Fibroblast of lung (primary cell): ENCODE data around the gene ZNF827. TPM values are rescaled to one million over a fixed set of nuclear protein-coding genes. Genes with fewer than 3 reads are reported as not detected.

Source experiments
- DNase-seq, 2 donors: peaks; one replicate each; pipeline versions ENCODE4 v3.0.0 to v3.0.0-alpha.2; 2010; ENCODE audit warnings: low read depth in 2 of 2
- H2AFZ ChIP-seq: 2 replicates; pipeline ENCODE4 v1.5.1; 2012; ENCODE audit warnings: low read length, control low read depth, inconsistent platforms
- H3K27ac ChIP-seq: 2 replicates; pipeline ENCODE4 v1.5.1; 2011; ENCODE audit warnings: low read length, control low read depth; ENCODE audit not compliant: insufficient read depth
- H3K27me3 ChIP-seq: 2 replicates; pipeline ENCODE4 v1.5.1; 2011; ENCODE audit warnings: mild to moderate bottlenecking, low read length; ENCODE audit not compliant: control insufficient read depth, insufficient read depth
- H3K36me3 ChIP-seq: 2 replicates; pipeline ENCODE4 v1.5.1; 2011; ENCODE audit warnings: low read length; ENCODE audit not compliant: control insufficient read depth, insufficient read depth
- H3K4me1 ChIP-seq: 2 replicates; pipeline ENCODE4 v1.5.1; 2011; ENCODE audit warnings: low read length; ENCODE audit not compliant: control insufficient read depth, insufficient read depth; ENCODE audit errors: extremely low read depth
- H3K4me2 ChIP-seq: 2 replicates; pipeline ENCODE4 v1.5.1; 2011; ENCODE audit warnings: low read length, control low read depth; ENCODE audit not compliant: insufficient read depth; ENCODE audit errors: extremely low read depth
- H3K4me3 ChIP-seq, 4 experiments: fragments of 200-600 bp in 1 of 4; sonication (generic) in 1 of 4; replicated peaks in 1 of 4; 2 replicates each; pipeline ENCODE4 v1.5.1; 2011 to 2016; ENCODE audit warnings: low read length in 4 of 4, low read depth in 3 of 4, mild to moderate bottlenecking in 3 of 4, control low read depth in 2 of 4, inconsistent platforms in 1 of 4, mixed read lengths in 1 of 4; ENCODE audit not compliant: insufficient read depth in 1 of 4; ENCODE audit errors: control extremely low read depth in 1 of 4
- H3K79me2 ChIP-seq: 2 replicates; pipeline ENCODE4 v1.5.1; 2012; ENCODE audit warnings: mild to moderate bottlenecking, low read length, inconsistent platforms; ENCODE audit not compliant: control insufficient read depth, insufficient read depth
- H3K9ac ChIP-seq: 2 replicates; pipeline ENCODE4 v1.5.1; 2011; ENCODE audit warnings: mild to moderate bottlenecking, low read length, control low read depth; ENCODE audit not compliant: insufficient read depth
- H3K9me3 ChIP-seq: 2 replicates; pipeline ENCODE4 v1.5.1; 2012; ENCODE audit warnings: low read depth, low read length; ENCODE audit not compliant: control insufficient read depth, insufficient read depth
- H4K20me1 ChIP-seq: 2 replicates; pipeline ENCODE4 v1.5.1; 2011; ENCODE audit warnings: low read length; ENCODE audit not compliant: control insufficient read depth, insufficient read depth; ENCODE audit errors: extremely low read depth
- EZH2 ChIP-seq: IDR thresholded peaks from 2 replicates; pipeline ENCODE4 v1.5.1; 2012; ENCODE audit warnings: low read length, control low read depth, mild to moderate bottlenecking; ENCODE audit errors: missing control alignments
- polyA plus RNA-seq, 2 donors: library from polyadenylated mRNA; depleted of rRNA in 1 of 2; stranded (reverse) in 1 of 2; unstranded in 1 of 2; fragments of >200 nt; gene quantifications; 2 replicates each; pipeline ENCODE4 v1.2.1, GENCODE V29; 2011 to 2012; ENCODE audit warnings: missing spikeins in 1 of 2
- total RNA-seq: library from RNA; depleted of rRNA; stranded (reverse); fragments of >200 nt; gene quantifications from 2 replicates; pipeline ENCODE4 v1.2.1, GENCODE V29; 2014
- TF ChIP-seq, protein P1 (sequence below), 2 donors: IDR thresholded peaks in 1 of 2; conservative IDR thresholded peaks in 1 of 2; 1 replicate in 1 of 2; 2 replicates in 1 of 2; pipeline ENCODE4 v1.5.1; 2011 to 2012; ENCODE audit warnings: low read length in 2 of 2, control low read depth in 1 of 2, inconsistent platforms in 1 of 2, low read depth in 1 of 2, mild to moderate bottlenecking in 1 of 2

ZNF827 gene
- total and polyA plus RNA-seq, 2 donors (not counting 1 experiment from before 2014, with no cell fraction given) = 5.8 to 7.1 TPM

GRCh38 chr4:145739845-145740244 lies 198.8 kb downstream of the ZNF827 start:
- Histone ChIP-seq H3K79me2 (no peaks in the 10 kb centered on the region), H3K9me3 (no peaks in the 10 kb centered on the region), H2AFZ (peak overlapping the region; percentile 1), H3K36me3 (no peaks in the 10 kb centered on the region), H3K4me3 (no peak overlapping the region), H3K4me2 (no peak overlapping the region), H3K27me3 (no peaks in the 10 kb centered on the region), H3K4me1 (peaks cover 18% of the 10 kb centered on the region), H3K9ac (no peak overlapping the region), H4K20me1 (no peaks in the 10 kb centered on the region), H3K27ac (no peak overlapping the region)
- DNase-seq = no peak
- no peak for TF ChIP-seq EZH2
- TF ChIP-seq, protein P1, sequence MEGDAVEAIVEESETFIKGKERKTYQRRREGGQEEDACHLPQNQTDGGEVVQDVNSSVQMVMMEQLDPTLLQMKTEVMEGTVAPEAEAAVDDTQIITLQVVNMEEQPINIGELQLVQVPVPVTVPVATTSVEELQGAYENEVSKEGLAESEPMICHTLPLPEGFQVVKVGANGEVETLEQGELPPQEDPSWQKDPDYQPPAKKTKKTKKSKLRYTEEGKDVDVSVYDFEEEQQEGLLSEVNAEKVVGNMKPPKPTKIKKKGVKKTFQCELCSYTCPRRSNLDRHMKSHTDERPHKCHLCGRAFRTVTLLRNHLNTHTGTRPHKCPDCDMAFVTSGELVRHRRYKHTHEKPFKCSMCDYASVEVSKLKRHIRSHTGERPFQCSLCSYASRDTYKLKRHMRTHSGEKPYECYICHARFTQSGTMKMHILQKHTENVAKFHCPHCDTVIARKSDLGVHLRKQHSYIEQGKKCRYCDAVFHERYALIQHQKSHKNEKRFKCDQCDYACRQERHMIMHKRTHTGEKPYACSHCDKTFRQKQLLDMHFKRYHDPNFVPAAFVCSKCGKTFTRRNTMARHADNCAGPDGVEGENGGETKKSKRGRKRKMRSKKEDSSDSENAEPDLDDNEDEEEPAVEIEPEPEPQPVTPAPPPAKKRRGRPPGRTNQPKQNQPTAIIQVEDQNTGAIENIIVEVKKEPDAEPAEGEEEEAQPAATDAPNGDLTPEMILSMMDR (conservative IDR thresholded peaks at IDR 0.05 in 1 of 2, IDR thresholded peaks at IDR 0.05 in 1 of 2; ENCODE audit: low read depth in 1 of 2, low read length in 2 of 2) = no peak

DNA sequence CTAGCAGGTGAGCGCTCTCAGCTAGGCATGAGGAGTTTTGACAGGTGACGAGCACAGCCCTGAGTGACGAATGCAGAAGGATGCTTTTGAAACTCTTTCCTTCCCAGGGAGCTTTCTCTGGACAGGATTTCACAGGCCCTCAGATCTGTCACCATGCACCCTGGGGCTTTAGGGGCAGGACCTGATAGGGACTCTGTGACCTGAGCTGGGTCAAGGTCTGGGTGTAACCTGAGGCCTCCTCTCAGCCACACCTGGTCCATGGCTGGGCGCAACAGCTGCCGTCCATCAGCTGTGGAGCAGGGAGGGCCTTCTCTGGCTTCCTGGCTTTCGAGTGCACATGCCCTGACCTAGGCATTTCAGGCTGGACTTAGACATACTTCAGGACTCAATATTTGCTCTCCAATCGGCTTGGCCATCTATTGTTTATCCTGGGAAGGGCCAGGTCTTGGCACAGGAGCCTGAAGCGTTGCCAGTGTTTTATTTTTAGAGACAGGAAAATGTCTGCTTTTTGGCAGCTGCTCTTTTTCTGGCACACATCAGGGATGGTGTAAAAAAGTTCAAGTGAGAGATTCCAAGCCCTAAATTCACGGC lies 202.3 kb downstream of the ZNF827 start:
- no peaks in the 10 kb centered on the region for H4K20me1 ChIP-seq
- H3K4me3 ChIP-seq = no peak overlapping the region
- no peaks in the 10 kb centered on the region for H3K79me2 ChIP-seq
- no peak overlapping the region for H3K4me2 ChIP-seq
- peak overlapping the region; percentile 15 for H2AFZ ChIP-seq
- H3K27me3 ChIP-seq = no peaks in the 10 kb centered on the region
- no peaks in the 10 kb centered on the region for H3K9me3 ChIP-seq
- no peak for TF ChIP-seq EZH2
- TF ChIP-seq, protein P1 (conservative IDR thresholded peaks at IDR 0.05 in 1 of 2, IDR thresholded peaks at IDR 0.05 in 1 of 2; ENCODE audit: low read depth in 1 of 2, low read length in 2 of 2) = no peak
- peak overlapping the region; percentile 100 for H3K27ac ChIP-seq
- H3K4me1 ChIP-seq = peaks cover 34% of the 10 kb centered on the region
- DNase-seq = peak; percentile 64 to 65
- H3K36me3 ChIP-seq = no peaks in the 10 kb centered on the region
- H3K9ac ChIP-seq = no peak overlapping the region

GRCh38 chr4:145735827-145736226 lies 202.8 kb downstream of the ZNF827 start:
- H2AFZ ChIP-seq = no peak overlapping the region
- peak overlapping the region; percentile 83 for H3K4me2 ChIP-seq
- peaks cover 38% of the 10 kb centered on the region for H3K4me1 ChIP-seq
- no peak overlapping the region for H3K4me3 ChIP-seq
- no peaks in the 10 kb centered on the region for H4K20me1 ChIP-seq
- no peaks in the 10 kb centered on the region for H3K36me3 ChIP-seq
- peak in 1 of 2 donors; percentile 18 for DNase-seq
- no peaks in the 10 kb centered on the region for H3K27me3 ChIP-seq
- peak overlapping the region; percentile 100 for H3K27ac ChIP-seq
- H3K79me2 ChIP-seq = no peaks in the 10 kb centered on the region
- H3K9ac ChIP-seq = no peak overlapping the region
- H3K9me3 ChIP-seq = no peaks in the 10 kb centered on the region
- TF ChIP-seq EZH2 = no peak
- TF ChIP-seq, protein P1 (conservative IDR thresholded peaks at IDR 0.05 in 1 of 2, IDR thresholded peaks at IDR 0.05 in 1 of 2; ENCODE audit: low read depth in 1 of 2, low read length in 2 of 2) = no peak
